ENCODE results near the gene PGLYRP2. TPM values are rescaled to one million over a fixed set of nuclear protein-coding genes. Genes with fewer than 3 reads are reported as not detected.

PGLYRP2 gene
- polyA plus RNA-seq, 1 of the 3 experiments (the other 2 are of a cell fraction), result not detected

DNA sequence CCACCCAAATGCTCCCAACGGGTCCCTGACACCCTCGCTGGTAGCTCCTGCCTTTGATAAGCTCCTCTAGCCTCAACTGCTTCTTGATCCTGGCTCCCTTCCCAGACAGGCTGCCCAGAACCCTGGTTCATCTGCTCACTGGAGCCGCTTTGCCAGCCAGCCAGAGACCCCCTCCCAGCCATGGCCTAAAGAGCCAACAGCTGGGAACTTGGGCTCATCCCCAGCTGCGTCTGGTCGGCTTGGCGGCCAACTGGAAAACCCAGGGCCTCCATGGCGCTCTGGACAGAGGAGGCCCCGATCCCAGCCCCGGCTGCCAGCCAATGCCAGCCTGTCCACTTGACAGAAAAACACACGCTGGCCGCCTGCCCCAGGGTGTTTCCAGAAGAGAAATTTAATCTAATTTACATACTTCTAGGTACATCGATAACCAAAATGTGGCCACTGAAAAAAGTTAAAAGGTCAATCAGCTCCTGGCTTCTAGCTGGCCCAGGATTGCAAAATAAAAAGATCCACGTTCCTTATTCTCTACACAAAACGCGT is 57.5 kb downstream of the PGLYRP2 start:
- TF ChIP-seq CHD2 (IDR thresholded peaks at IDR 0.05; ENCODE audit: low read length, partially characterized antibody) (peak; percentile 49), FOXJ3 (CRISPR knock-in tag; IDR thresholded peaks at IDR 0.05) (peak; percentile 64; the same call in 1 of the 2 replicates), RCOR1 (IDR thresholded peaks at IDR 0.05; ENCODE audit: low read length) (peak; percentile 43; the same call in 1 of the 2 replicates), MXI1 (IDR thresholded peaks at IDR 0.05; ENCODE audit: low read depth, low read length) (peak; percentile 89)
- TF ChIP-seq, protein P1, sequence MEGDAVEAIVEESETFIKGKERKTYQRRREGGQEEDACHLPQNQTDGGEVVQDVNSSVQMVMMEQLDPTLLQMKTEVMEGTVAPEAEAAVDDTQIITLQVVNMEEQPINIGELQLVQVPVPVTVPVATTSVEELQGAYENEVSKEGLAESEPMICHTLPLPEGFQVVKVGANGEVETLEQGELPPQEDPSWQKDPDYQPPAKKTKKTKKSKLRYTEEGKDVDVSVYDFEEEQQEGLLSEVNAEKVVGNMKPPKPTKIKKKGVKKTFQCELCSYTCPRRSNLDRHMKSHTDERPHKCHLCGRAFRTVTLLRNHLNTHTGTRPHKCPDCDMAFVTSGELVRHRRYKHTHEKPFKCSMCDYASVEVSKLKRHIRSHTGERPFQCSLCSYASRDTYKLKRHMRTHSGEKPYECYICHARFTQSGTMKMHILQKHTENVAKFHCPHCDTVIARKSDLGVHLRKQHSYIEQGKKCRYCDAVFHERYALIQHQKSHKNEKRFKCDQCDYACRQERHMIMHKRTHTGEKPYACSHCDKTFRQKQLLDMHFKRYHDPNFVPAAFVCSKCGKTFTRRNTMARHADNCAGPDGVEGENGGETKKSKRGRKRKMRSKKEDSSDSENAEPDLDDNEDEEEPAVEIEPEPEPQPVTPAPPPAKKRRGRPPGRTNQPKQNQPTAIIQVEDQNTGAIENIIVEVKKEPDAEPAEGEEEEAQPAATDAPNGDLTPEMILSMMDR (IDR thresholded peaks at IDR 0.05), result no peak
- CTCF ChIA-PET, result interaction anchor here (0.7 to 1.9 kb wide), 7 partner anchors 11 to 244 kb away, joined by 3 to 9 read pairs (median 3); no protein-coding TSS in a partner anchor
- DNase-seq, result peak; percentile 88
- Histone ChIP-seq H4K20me1 (ENCODE audit: insufficient read depth) (peaks cover 12% of the 10 kb centered on the region), H3F3A (replicated peaks; ENCODE audit: insufficient read depth) (peaks cover 10% of the 10 kb centered on the region), H3K36me3 (replicated peaks in 1 of 2; ENCODE audit: control insufficient read depth in 1 of 2, insufficient read depth in 2 of 2, low read length in 1 of 2) (peaks cover 33 to 41% of the 10 kb centered on the region in 2 experiments), H3K27ac (ENCODE audit: low read depth in 2 of 2, low read length in 1 of 2) (peak overlapping the region in 1 of 2 experiments; percentile 94; a peak in 2 of 4 replicates), H3K4me1 (ENCODE audit: control insufficient read depth in 1 of 2, insufficient read depth in 2 of 2, low read depth in 1 of 2, low read length in 1 of 2) (peaks cover 10 to 44% of the 10 kb centered on the region in 2 experiments; a peak in 3 of 4 replicates), H3K9ac (no peak overlapping the region), H3K4me3 (ENCODE audit: low read depth in 2 of 2, low read length in 1 of 2) (no peak overlapping the region), H2AFZ (ENCODE audit: low read depth) (no peak overlapping the region), H3K27me3 (ENCODE audit: insufficient read depth) (no peaks in the 10 kb centered on the region), H3K4me2 (no peak overlapping the region), H3K79me2 (ENCODE audit: insufficient read depth) (peaks cover 20% of the 10 kb centered on the region), H3K9me2 (no peaks in the 10 kb centered on the region), H3K9me3 (no peaks in the 10 kb centered on the region)
- POLR2A ChIA-PET, result interaction anchor here (1.2 to 1.8 kb wide), 4 partner anchors 11 to 133 kb away, joined by 4 to 8 read pairs (median 4); partner anchors contain the start of gene AKAP8
- 48% methylated on average over 11 of the region's 15 CpGs for WGBS (ENCODE audit: low lambda C conversion rate)

DNA sequence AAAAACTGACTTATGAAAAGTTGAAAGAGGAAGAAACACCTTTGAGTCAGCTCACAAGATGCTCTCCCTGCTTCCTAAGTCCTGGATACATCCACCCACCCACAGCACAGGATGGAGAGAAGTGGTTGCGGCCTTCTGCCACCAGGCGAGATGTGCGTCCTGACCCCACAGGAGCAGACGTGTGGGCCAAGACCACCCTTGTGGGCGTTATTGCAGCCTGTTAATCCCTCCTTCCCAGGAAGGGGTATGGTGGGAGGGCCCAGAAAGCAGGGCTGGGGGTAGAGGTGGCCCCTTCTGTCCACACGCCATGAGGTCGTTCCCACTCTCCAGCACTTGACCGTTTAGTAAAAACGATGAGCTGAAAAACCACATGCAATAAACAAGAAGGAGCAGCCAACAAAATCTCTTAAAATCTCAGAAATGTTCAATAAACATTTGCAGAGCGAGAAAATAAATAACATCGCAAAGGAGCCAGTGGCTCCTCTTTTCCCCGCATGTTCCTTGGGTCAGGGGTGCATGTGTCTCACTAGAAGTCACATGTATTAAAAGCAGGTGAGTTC is 58.1 kb downstream of the PGLYRP2 start:
- Histone ChIP-seq H3K4me1 (ENCODE audit: control insufficient read depth in 1 of 2, insufficient read depth in 2 of 2, low read depth in 1 of 2, low read length in 1 of 2) (peaks cover 10 to 42% of the 10 kb centered on the region in 2 experiments; a peak in 3 of 4 replicates), H3K4me3 (ENCODE audit: low read depth in 2 of 2, low read length in 1 of 2) (no peak overlapping the region), H3K9me2 (no peaks in the 10 kb centered on the region), H3F3A (replicated peaks; ENCODE audit: insufficient read depth) (peaks cover 10% of the 10 kb centered on the region), H3K9ac (no peak overlapping the region), H4K20me1 (ENCODE audit: insufficient read depth) (peaks cover 16% of the 10 kb centered on the region), H2AFZ (ENCODE audit: low read depth) (no peak overlapping the region), H3K27me3 (ENCODE audit: insufficient read depth) (no peaks in the 10 kb centered on the region), H3K27ac (ENCODE audit: low read depth in 2 of 2, low read length in 1 of 2) (peak overlapping the region in 1 of 2 experiments; percentile 94; a peak in 2 of 4 replicates), H3K79me2 (ENCODE audit: insufficient read depth) (peaks cover 26% of the 10 kb centered on the region), H3K9me3 (no peaks in the 10 kb centered on the region), H3K36me3 (replicated peaks in 1 of 2; ENCODE audit: control insufficient read depth in 1 of 2, insufficient read depth in 2 of 2, low read length in 1 of 2) (peaks cover 33 to 39% of the 10 kb centered on the region in 2 experiments), H3K4me2 (no peak overlapping the region)
- CTCF ChIA-PET, result interaction anchor here (0.8 to 1.9 kb wide), 7 partner anchors 12 to 244 kb away, joined by 3 to 9 read pairs (median 3); no protein-coding TSS in a partner anchor
- WGBS (ENCODE audit: low lambda C conversion rate), result 86% methylated on average over 12 of the region's 12 CpGs
- POLR2A ChIA-PET, result interaction anchor here (1.2 to 1.8 kb wide), 4 partner anchors 12 to 134 kb away, joined by 4 to 8 read pairs (median 4); partner anchors contain the start of gene AKAP8
- DNase-seq, result no peak
- TF ChIP-seq MXI1 (IDR thresholded peaks at IDR 0.05; ENCODE audit: low read depth, low read length), result no peak
- no peak for TF ChIP-seq EP300 (IDR thresholded peaks at IDR 0.05; ENCODE audit: borderline replicate concordance in 1 of 2, low read depth in 1 of 2, low read length in 1 of 2)
- TF ChIP-seq RFX5 (IDR thresholded peaks at IDR 0.05; ENCODE audit: low read length), result no peak
- no peak for TF ChIP-seq JUND (IDR thresholded peaks at IDR 0.05)
- no peak for TF ChIP-seq ELF1 (IDR thresholded peaks at IDR 0.05)
- TF ChIP-seq, protein P2, sequence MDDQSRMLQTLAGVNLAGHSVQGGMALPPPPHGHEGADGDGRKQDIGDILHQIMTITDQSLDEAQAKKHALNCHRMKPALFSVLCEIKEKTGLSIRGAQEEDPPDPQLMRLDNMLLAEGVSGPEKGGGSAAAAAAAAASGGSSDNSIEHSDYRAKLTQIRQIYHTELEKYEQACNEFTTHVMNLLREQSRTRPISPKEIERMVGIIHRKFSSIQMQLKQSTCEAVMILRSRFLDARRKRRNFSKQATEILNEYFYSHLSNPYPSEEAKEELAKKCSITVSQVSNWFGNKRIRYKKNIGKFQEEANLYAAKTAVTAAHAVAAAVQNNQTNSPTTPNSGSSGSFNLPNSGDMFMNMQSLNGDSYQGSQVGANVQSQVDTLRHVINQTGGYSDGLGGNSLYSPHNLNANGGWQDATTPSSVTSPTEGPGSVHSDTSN (IDR thresholded peaks at IDR 0.05), result no peak
- TF ChIP-seq EZH2phosphoT487 (IDR thresholded peaks at IDR 0.05; ENCODE audit: borderline replicate concordance, low read depth), result no peak
- TF ChIP-seq FOXM1 (IDR thresholded peaks at IDR 0.05; ENCODE audit: low read depth), result no peak
- no peak for TF ChIP-seq SMC3 (IDR thresholded peaks at IDR 0.05; ENCODE audit: low read depth, low read length)

Data from SK-N-SH (cell line).